Activated CD4-positive, alpha-beta T cell treated with anti-CD3 and anti-CD28 coated beads, Interleukin-2, amount 50 U/mL, for 1 hour (primary cell): Measurements from ENCODE around the gene TRIM33.

Experiments
- DNase-seq: peaks from one replicate; pipeline ENCODE4 v3.0.0-alpha.2; 2020

The TRIM33 gene

GRCh38 chr1:114346480-114347029, 164.4 kb downstream of the TRIM33 start:
- peak; percentile 98 for DNase-seq

GRCh38 chr1:114345930-114346479, 165.0 kb downstream of the TRIM33 start:
- DNase-seq: no peak

- no peak for DNase-seq
Measured at GRCh38 chr1:114344656-114345055, 166.3 kb downstream of the TRIM33 start.
